ENCODE results near the gene SPI1.

Gene SPI1

GRCh38 chr11:47332791-47333525, 45.4 kb downstream of the SPI1 start:
- no peak for TF ChIP-seq TAF1 (IDR thresholded peaks at IDR 0.05; ENCODE audit: borderline replicate concordance, insufficient read depth, low read length)
- TF ChIP-seq SIN3A (IDR thresholded peaks at IDR 0.05; ENCODE audit: borderline replicate concordance, insufficient read depth, low read length) = no peak
- TF ChIP-seq FOXP2 (optimal IDR thresholded peaks at IDR 0.05; ENCODE audit: borderline replicate concordance, extremely low read depth, extremely low read length, insufficient read depth) = no peak
- TF ChIP-seq REST (IDR thresholded peaks at IDR 0.05; ENCODE audit: insufficient read depth in 1 of 2, low read depth in 2 of 2, low read length in 2 of 2) = no peak
- TF ChIP-seq POLR2AphosphoS5 (IDR thresholded peaks at IDR 0.05; ENCODE audit: low read depth, low read length) = no peak

- TF ChIP-seq REST (IDR thresholded peaks at IDR 0.05; ENCODE audit: insufficient read depth in 1 of 2, low read depth in 2 of 2, low read length in 2 of 2) = no peak
- no peak for TF ChIP-seq FOXP2 (optimal IDR thresholded peaks at IDR 0.05; ENCODE audit: borderline replicate concordance, extremely low read depth, extremely low read length, insufficient read depth)
- no peak for TF ChIP-seq TAF1 (IDR thresholded peaks at IDR 0.05; ENCODE audit: borderline replicate concordance, insufficient read depth, low read length)
- no peak for TF ChIP-seq SIN3A (IDR thresholded peaks at IDR 0.05; ENCODE audit: borderline replicate concordance, insufficient read depth, low read length)
- TF ChIP-seq POLR2AphosphoS5 (IDR thresholded peaks at IDR 0.05; ENCODE audit: low read depth, low read length) = no peak
Observed at GRCh38 chr11:47332303-47332711, 46.0 kb downstream of the SPI1 start.

- TF ChIP-seq POLR2AphosphoS5 (IDR thresholded peaks at IDR 0.05; ENCODE audit: low read depth, low read length) (peak; percentile 13; the same call in 1 of the 2 replicates), TAF1 (IDR thresholded peaks at IDR 0.05; ENCODE audit: borderline replicate concordance, insufficient read depth, low read length) (no peak)
Observed at GRCh38 chr11:47331454-47332302, 46.7 kb downstream of the SPI1 start.

GRCh38 chr11:47329987-47330931, 48.1 kb downstream of the SPI1 start:
- TF ChIP-seq REST (IDR thresholded peaks at IDR 0.05; ENCODE audit: insufficient read depth in 1 of 2, low read depth in 2 of 2, low read length in 2 of 2) (no peak), TAF1 (IDR thresholded peaks at IDR 0.05; ENCODE audit: borderline replicate concordance, insufficient read depth, low read length) (no peak), SIN3A (IDR thresholded peaks at IDR 0.05; ENCODE audit: borderline replicate concordance, insufficient read depth, low read length) (no peak), POLR2AphosphoS5 (IDR thresholded peaks at IDR 0.05; ENCODE audit: low read depth, low read length) (0 out of 2 replicates have a peak, but pooled peaks have one; percentile 16), FOXP2 (optimal IDR thresholded peaks at IDR 0.05; ENCODE audit: borderline replicate concordance, extremely low read depth, extremely low read length, insufficient read depth) (no peak)
